C4-2B (cell line): ENCODE results near the gene TCF4.

Experiments used
- CTCF ChIP-seq: fragments of 450-650 bp; conservative IDR thresholded peaks from 2 replicates; pipeline ENCODE4 v1.5.1; 2017; ENCODE audit warnings: mild to moderate bottlenecking
- ZFX ChIP-seq: fragments of 450-650 bp; IDR thresholded peaks from 2 replicates; pipeline ENCODE4 v1.6.1; 2017

GRCh38 chr18:55356815-55357214 is 231.2 kb downstream of the TCF4 start:
- TF ChIP-seq CTCF (no peak), ZFX (no peak)
